ENCODE measurements around the gene CBLB. TPM values are rescaled to one million over a fixed set of nuclear protein-coding genes. Genes with fewer than 3 reads are reported as not detected.

The CBLB gene
- total RNA-seq, 1 donor from 2014 or later = 45.9 TPM

- Histone ChIP-seq H4K20me1 (ENCODE audit: insufficient read depth, low read length) (no peaks in the 10 kb centered on the region), H3K4me3 (ENCODE audit: insufficient read depth, low read depth, low read length) (no peak overlapping the region), H2AFZ (ENCODE audit: low read depth, low read length) (no peak overlapping the region), H3K4me1 (ENCODE audit: insufficient read depth, low read length) (no peaks in the 10 kb centered on the region), H3K4me2 (ENCODE audit: low read length) (no peak overlapping the region), H3K9me3 (ENCODE audit: insufficient read depth, low read depth, low read length) (no peaks in the 10 kb centered on the region), H3K79me2 (ENCODE audit: insufficient read depth, low read length) (no peaks in the 10 kb centered on the region), H3K36me3 (ENCODE audit: insufficient read depth, low read length) (no peaks in the 10 kb centered on the region), H3K27me3 (ENCODE audit: insufficient read depth, low read length) (no peaks in the 10 kb centered on the region), H3K9ac (ENCODE audit: low read length) (no peak overlapping the region), H3K27ac (ENCODE audit: low read depth, low read length) (no peak overlapping the region)
- peaks cover 22% of the 10 kb centered on the region for H3K4me1 Mint-ChIP-seq (ENCODE audit: low read depth, unreplicated experiment)
- peak; percentile 90 for FAIRE-seq
- DNase-seq (ENCODE audit: low read depth) = peak; percentile 86
- H3K36me3 Mint-ChIP-seq (ENCODE audit: low read depth, unreplicated experiment) = no peaks in the 10 kb centered on the region
- peak overlapping the region; percentile 13 for H3K27ac Mint-ChIP-seq (ENCODE audit: unreplicated experiment)
- TF ChIP-seq EZH2 (IDR thresholded peaks at IDR 0.05; ENCODE audit: insufficient read depth, low read length) (no peak), CTCF (IDR thresholded peaks at IDR 0.05; ENCODE audit: insufficient read depth, low read depth, low read length) (no peak)
- H3K9me3 Mint-ChIP-seq (ENCODE audit: unreplicated experiment) = peaks cover 7% of the 10 kb centered on the region
- H3K27me3 Mint-ChIP-seq (ENCODE audit: low read depth, unreplicated experiment) = no peaks in the 10 kb centered on the region
- no peak overlapping the region for H3K4me3 Mint-ChIP-seq (ENCODE audit: unreplicated experiment)
Measured at GRCh38 chr3:105606016-105606415, 262.8 kb downstream of the CBLB start.

All from astrocyte (in vitro differentiated cells and primary cell).